AG04450 (cell line): ENCODE data around the gene ZCCHC10. TPM values are rescaled to one million over a fixed set of nuclear protein-coding genes. Genes with fewer than 3 reads are reported as not detected.
"Not testable (repeated sequence)": the region's sequence is repeated elsewhere in the genome, so short reads cannot be mapped to it uniquely, and the experiment has no call there.

ENCODE experiments used
- CTCF ChIA-PET: fragments of 300-600, 350-600 bp; formaldehyde crosslinking; extraction: SDS; loops from one replicate; lab custom pipeline; 2022; ENCODE audit warnings: antibody characterized with exemption, inconsistent platforms; lab: Charles Lee
- POLR2A ChIA-PET: fragments of 350-600 bp; formaldehyde crosslinking; extraction: SDS; loops from one replicate; lab custom pipeline; 2021; ENCODE audit warnings: antibody characterized with exemption, inconsistent platforms; lab: Yijun Ruan, JAX
- DNase-seq: peaks from one replicate; pipeline ENCODE4 v3.0.0-alpha.2; 2011; ENCODE audit warnings: low read depth, low spot score
- H3K27ac ChIP-seq: one replicate; pipeline ENCODE4 v1.5.1; 2012; ENCODE audit warnings: low read depth, low read length, control low read depth
- H3K27me3 ChIP-seq: one replicate; pipeline ENCODE4 v1.6.0; 2012; ENCODE audit warnings: low read length; ENCODE audit not compliant: control insufficient read depth, insufficient read depth
- H3K4me3 ChIP-seq: 2 replicates; pipeline ENCODE4 v1.5.1; 2011; ENCODE audit warnings: mild to moderate bottlenecking, low read depth, low read length, control low read depth
- H3K9me3 ChIP-seq: 2 replicates; pipeline ENCODE4 v1.5.1; 2012; ENCODE audit warnings: low read length; ENCODE audit not compliant: control insufficient read depth, insufficient read depth
- polyA plus RNA-seq: library from polyadenylated mRNA; depleted of rRNA; stranded (reverse); fragments of >200 nt; gene quantifications from 2 replicates; pipeline ENCODE4 v1.2.3, GENCODE V29; 2011
- TF ChIP-seq, protein P1 (sequence below): IDR thresholded peaks from 2 replicates; pipeline ENCODE4 v1.5.1; 2011; ENCODE audit warnings: low read depth, low read length, control low read depth, inconsistent platforms

Gene ZCCHC10
- polyA plus RNA-seq, 1 experiment = 28.8 TPM

DNA sequence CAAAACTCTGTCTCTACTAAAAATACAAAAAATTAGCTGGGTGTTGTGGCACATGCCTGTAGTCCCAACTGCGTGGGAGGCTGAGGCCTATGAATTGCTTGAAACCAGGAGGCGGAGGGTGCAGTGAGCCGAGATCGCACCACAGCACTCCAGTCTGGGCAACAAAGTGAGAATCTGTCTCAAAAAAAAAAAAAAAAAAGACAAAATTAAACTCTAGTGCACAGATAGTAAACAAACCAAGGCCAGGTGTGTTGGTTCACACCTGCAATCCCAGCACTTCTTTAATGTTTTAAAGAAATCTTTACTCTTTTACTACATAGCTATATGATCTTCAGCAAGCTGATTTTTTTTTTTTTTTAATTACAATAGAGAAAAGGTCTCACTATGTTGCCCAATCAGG is 8.4 kb downstream of the ZCCHC10 start:
- ChIA-PET POLR2A (interaction anchor here (0.7 kb wide), 1 partner anchor 54 kb away, joined by 3 read pairs; the partner anchor contains the start of gene AFF4), CTCF (no interaction called here)
- DNase-seq = no peak
- Histone ChIP-seq H3K4me3 (no peak overlapping the region), H3K27me3 (no peaks in the 10 kb centered on the region), H3K27ac (no peak overlapping the region), H3K9me3 (no peaks in the 10 kb centered on the region)
- TF ChIP-seq, protein P1, sequence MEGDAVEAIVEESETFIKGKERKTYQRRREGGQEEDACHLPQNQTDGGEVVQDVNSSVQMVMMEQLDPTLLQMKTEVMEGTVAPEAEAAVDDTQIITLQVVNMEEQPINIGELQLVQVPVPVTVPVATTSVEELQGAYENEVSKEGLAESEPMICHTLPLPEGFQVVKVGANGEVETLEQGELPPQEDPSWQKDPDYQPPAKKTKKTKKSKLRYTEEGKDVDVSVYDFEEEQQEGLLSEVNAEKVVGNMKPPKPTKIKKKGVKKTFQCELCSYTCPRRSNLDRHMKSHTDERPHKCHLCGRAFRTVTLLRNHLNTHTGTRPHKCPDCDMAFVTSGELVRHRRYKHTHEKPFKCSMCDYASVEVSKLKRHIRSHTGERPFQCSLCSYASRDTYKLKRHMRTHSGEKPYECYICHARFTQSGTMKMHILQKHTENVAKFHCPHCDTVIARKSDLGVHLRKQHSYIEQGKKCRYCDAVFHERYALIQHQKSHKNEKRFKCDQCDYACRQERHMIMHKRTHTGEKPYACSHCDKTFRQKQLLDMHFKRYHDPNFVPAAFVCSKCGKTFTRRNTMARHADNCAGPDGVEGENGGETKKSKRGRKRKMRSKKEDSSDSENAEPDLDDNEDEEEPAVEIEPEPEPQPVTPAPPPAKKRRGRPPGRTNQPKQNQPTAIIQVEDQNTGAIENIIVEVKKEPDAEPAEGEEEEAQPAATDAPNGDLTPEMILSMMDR = no peak

DNA sequence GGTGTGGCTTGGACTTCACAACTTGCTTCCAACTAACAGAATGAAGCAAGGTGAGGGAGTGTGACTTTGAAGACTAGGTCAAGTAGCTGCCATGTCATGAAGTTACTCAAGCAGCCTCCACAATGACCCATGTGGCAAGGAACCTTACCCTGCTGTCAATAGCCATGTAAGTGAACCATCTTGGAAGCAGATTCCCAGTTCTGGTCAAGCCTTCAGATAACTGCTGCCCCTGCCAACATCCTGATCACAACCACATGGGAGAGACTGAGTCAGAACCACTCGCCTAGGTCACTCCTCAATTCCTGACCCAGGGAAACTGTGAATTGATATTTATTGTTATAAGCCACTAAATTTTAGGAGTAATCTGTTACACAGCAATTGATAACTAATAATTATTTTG is 10.9 kb downstream of the ZCCHC10 start:
- POLR2A ChIA-PET = interaction anchor here (0.6 kb wide), 1 partner anchor 28 kb away, joined by 5 read pairs; no protein-coding TSS in a partner anchor
- no peaks in the 10 kb centered on the region for H3K27me3 ChIP-seq
- peaks cover 3% of the 10 kb centered on the region; the same call in 1 of the 2 replicates for H3K9me3 ChIP-seq
- H3K27ac ChIP-seq = no peak overlapping the region
- no peak overlapping the region for H3K4me3 ChIP-seq
- CTCF ChIA-PET = interaction anchor here (1.3 kb wide), 1 partner anchor 195 kb away, joined by 5 read pairs; no protein-coding TSS in a partner anchor
- TF ChIP-seq, protein P1 = no peak
- no peak for DNase-seq

DNA sequence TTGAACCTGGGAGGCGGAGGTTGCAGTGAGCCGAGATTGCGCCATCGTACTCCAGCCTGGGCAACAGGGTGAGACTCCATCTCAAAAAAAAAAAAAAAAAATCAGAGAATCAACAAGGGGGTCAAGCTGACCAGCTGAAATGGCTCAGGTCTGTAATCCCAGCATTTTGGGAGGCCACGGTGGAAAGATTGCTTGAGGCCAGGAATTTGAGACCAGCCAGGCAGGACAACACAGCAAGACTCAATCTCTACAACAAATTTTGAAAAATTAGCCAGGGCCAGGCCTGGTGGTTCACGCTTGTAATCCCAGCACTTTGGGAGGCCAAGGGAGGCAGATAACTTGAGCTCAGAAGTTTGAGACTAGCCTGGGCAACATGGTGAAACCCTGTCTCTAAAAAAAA is 17.9 kb downstream of the ZCCHC10 start:
- POLR2A ChIA-PET, H3K9me3 ChIP-seq, H3K27me3 ChIP-seq, H3K27ac ChIP-seq, DNase-seq, H3K4me3 ChIP-seq: not testable (repeated sequence)
- CTCF ChIA-PET = interaction anchor here (0.6 kb wide), 1 partner anchor 12 kb away, joined by 10 read pairs; no protein-coding TSS in a partner anchor

DNA sequence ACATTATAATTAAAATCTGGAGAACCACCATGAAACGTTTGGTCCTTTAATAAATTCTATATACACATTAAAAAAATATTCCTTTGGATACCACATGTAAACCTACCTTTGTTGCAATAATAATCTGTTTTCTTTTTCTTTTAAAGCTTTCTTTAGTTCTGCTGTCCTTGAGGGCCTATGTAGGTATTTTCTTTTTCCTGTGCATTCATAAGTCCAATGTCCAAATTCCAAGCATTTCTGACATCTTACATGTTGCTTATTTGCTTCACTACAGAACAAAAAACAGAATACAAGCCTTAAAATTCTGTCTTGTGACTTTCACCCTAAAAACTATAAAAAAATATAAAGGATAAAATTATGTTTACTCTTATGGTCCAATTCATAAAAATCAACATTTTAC is 19.7 kb downstream of the ZCCHC10 start:
- H3K27ac ChIP-seq = no peak overlapping the region
- no peaks in the 10 kb centered on the region for H3K9me3 ChIP-seq
- no peak overlapping the region for H3K4me3 ChIP-seq
- TF ChIP-seq, protein P1 = no peak
- ChIA-PET CTCF (no interaction called here), POLR2A (no interaction called here)
- H3K27me3 ChIP-seq = no peaks in the 10 kb centered on the region
- no peak for DNase-seq

DNA sequence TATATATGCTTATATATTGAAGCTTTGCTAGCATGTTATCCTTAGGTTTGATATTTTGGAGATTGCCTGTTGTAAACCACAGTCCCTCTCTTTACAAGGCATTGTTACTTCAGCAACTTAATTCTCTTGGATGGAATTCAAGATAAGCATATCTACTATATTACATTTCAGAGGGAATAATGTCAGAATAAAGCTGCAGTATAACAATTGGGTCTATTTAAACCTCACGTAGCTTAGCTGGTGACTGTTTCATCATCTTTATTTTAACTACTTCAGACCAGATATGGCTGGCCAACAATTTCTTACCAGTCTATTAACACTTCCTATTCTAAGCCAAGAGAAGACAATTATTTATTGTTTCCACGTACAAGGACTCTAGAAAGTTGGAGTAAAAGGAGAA is 27.1 kb downstream of the ZCCHC10 start:
- Histone ChIP-seq H3K27ac (no peak overlapping the region), H3K9me3 (no peaks in the 10 kb centered on the region; the same call in 1 of the 2 replicates), H3K27me3 (no peaks in the 10 kb centered on the region), H3K4me3 (no peak overlapping the region)
- ChIA-PET POLR2A (no interaction called here), CTCF (no interaction called here)
- TF ChIP-seq, protein P1 = no peak
- DNase-seq = no peak
